Measurements from ENCODE around the gene TMC7.

- no peak for TF ChIP-seq CTCF (IDR thresholded peaks at IDR 0.05; ENCODE audit: poor library complexity)
- no peak for TF ChIP-seq EZH2phosphoT487 (IDR thresholded peaks at IDR 0.05; ENCODE audit: low read depth, severe bottlenecking, unreplicated experiment)
Measured at GRCh38 chr16:18966791-18967190, 16.9 kb upstream of the TMC7 start.

Data from hepatocyte (in vitro differentiated cells).